K562 (cell line): ENCODE results near the gene SPATA17. TPM values are rescaled to one million over a fixed set of nuclear protein-coding genes. Genes with fewer than 3 reads are reported as not detected.

Experiments used
- ATAC-seq: fragments of 200-7000 bp; cut with Tn5 transposase; 3 replicates; pipeline ENCODE4 v1.9.1; 2020; ENCODE audit warnings: moderate library complexity
- BruUV-seq: library from RNA; stranded (reverse); fragments of 400-500 nt; replicated peaks from 2 replicates; lab custom pipeline; 2021; lab: Mats Ljungman, UMichigan
- CTCF ChIA-PET: fragments of 300-600 bp; formaldehyde crosslinking; extraction: SDS; loops from one replicate; lab custom pipeline; 2021; ENCODE audit warnings: low intra/inter-chr PET ratio; lab: Yijun Ruan, JAX
- POLR2A ChIA-PET: fragments of 300-600, 350-650 bp; sonication (Branson Sonifier 250); formaldehyde crosslinking; extraction: SDS; loops from one replicate; lab custom pipeline; 2021; ENCODE audit warnings: antibody characterized with exemption, inconsistent platforms; lab: Yijun Ruan, JAX
- DNase-seq, 4 experiments: peaks; one replicate each; pipeline versions ENCODE4 v3.0.0 to v3.0.0-alpha.2; 2011 to 2018; ENCODE audit warnings: low spot score in 3 of 4, mixed read lengths in 3 of 4; ENCODE audit errors: extremely low read depth in 1 of 4
- FAIRE-seq: peaks from 2 replicates; lab custom pipeline; 2011; peaks lifted over from hg19 to GRCh38; lab: Jason Lieb, UNC
- H2AFZ ChIP-seq: 2 replicates; pipeline ENCODE4 v1.6.0; 2011; ENCODE audit warnings: low read depth, low read length, control low read depth, inconsistent platforms
- H3K27ac ChIP-seq: fragments of 200-600 bp; 3 replicates; pipeline ENCODE4 v1.8.0; 2011; ENCODE audit warnings: low read depth, mild to moderate bottlenecking, control low read depth, inconsistent platforms, low read length, moderate library complexity, mixed read lengths; ENCODE audit errors: extremely low read depth
- H3K27me3 ChIP-seq, 2 experiments: fragments of 300-600 bp in 1 of 2; 2 replicates in 1 of 2; 3 replicates in 1 of 2; pipeline versions ENCODE4 v1.6.0 to v1.8.0; 2011; ENCODE audit warnings: inconsistent platforms in 2 of 2, low read length in 2 of 2, mild to moderate bottlenecking in 1 of 2, mixed read lengths in 1 of 2, moderate library complexity in 1 of 2; ENCODE audit not compliant: control insufficient read depth in 2 of 2, insufficient read depth in 2 of 2
- H3K36me3 ChIP-seq: fragments of 300-600 bp; 3 replicates; pipeline ENCODE4 v1.8.0; 2011; ENCODE audit warnings: mild to moderate bottlenecking, low read length, inconsistent platforms; ENCODE audit not compliant: control insufficient read depth, insufficient read depth
- H3K4me1 ChIP-seq, 2 experiments: fragments of 200-600 bp in 1 of 2; replicated peaks in 1 of 2; 2 replicates in 1 of 2; 3 replicates in 1 of 2; pipeline versions ENCODE4 v1.5.1 to v1.8.0; 2011; ENCODE audit warnings: inconsistent platforms in 2 of 2, low read length in 2 of 2, mild to moderate bottlenecking in 1 of 2, mixed read lengths in 1 of 2, moderate library complexity in 1 of 2; ENCODE audit not compliant: control insufficient read depth in 2 of 2, insufficient read depth in 2 of 2
- H3K4me2 ChIP-seq: 2 replicates; pipeline ENCODE4 v1.6.1; 2011; ENCODE audit warnings: low read length, control low read depth, inconsistent platforms, mixed read lengths; ENCODE audit not compliant: insufficient read depth
- H3K4me3 ChIP-seq: fragments of 200-600 bp; sonication (generic), shearing (Covaris generic); 2 replicates; pipeline ENCODE4 v1.5.1; 2016; ENCODE audit warnings: control low read depth, inconsistent platforms
- H3K79me2 ChIP-seq: fragments of 200-600 bp; 3 replicates; pipeline ENCODE4 v1.8.0; 2011; ENCODE audit warnings: low read length, inconsistent platforms; ENCODE audit not compliant: control insufficient read depth, insufficient read depth
- H3K9ac ChIP-seq, 2 experiments: 2 replicates each; pipeline versions ENCODE4 v1.6.0 to v1.6.1; 2011; ENCODE audit warnings: low read depth in 2 of 2, low read length in 2 of 2, control low read depth in 1 of 2, inconsistent platforms in 1 of 2, mild to moderate bottlenecking in 1 of 2, mixed read lengths in 1 of 2; ENCODE audit not compliant: insufficient read depth in 1 of 2
- H3K9me1 ChIP-seq: one replicate; pipeline ENCODE4 v1.6.0; 2011; ENCODE audit warnings: inconsistent platforms, mild to moderate bottlenecking, low read length, moderate library complexity; ENCODE audit not compliant: control insufficient read depth, insufficient read depth
- H3K9me3 ChIP-seq: replicated peaks from 2 replicates; pipeline ENCODE4 v1.5.1; 2011; ENCODE audit warnings: low read depth, low read length, inconsistent platforms; ENCODE audit not compliant: control insufficient read depth, insufficient read depth
- H4K20me1 ChIP-seq: replicated peaks from 2 replicates; pipeline ENCODE4 v1.6.1; 2011; ENCODE audit warnings: low read length, inconsistent platforms, mixed read lengths; ENCODE audit not compliant: control insufficient read depth, insufficient read depth
- EP400 ChIP-seq: fragments of 450-650 bp; IDR thresholded peaks from 2 replicates; pipeline ENCODE4 v1.6.1; 2017; ENCODE audit warnings: antibody characterized with exemption, mild to moderate bottlenecking, moderate library complexity
- FOXJ3 ChIP-seq: sonication (generic); formaldehyde crosslinking; IDR thresholded peaks from 2 replicates; pipeline ENCODE4 v1.4.0; 2020; ENCODE audit warnings: mild to moderate bottlenecking, missing genetic modification reagents
- JUN ChIP-seq, 2 experiments: sonication (generic) in 1 of 2; formaldehyde crosslinking in 1 of 2; IDR thresholded peaks; 2 replicates each; pipeline versions ENCODE4 v1.6.1 to v1.8.0; 2012 to 2022; ENCODE audit warnings: borderline replicate concordance in 2 of 2, mild to moderate bottlenecking in 2 of 2, improper control_type of control experiment in 1 of 2, low read depth in 1 of 2, low read length in 1 of 2, missing genetic modification reagents in 1 of 2
- MYNN ChIP-seq, 2 experiments: sonication (generic); formaldehyde crosslinking in 1 of 2; IDR thresholded peaks; 2 replicates each; pipeline versions ENCODE4 v1.5.0 to v1.6.1; 2016 to 2020; ENCODE audit warnings: antibody characterized with exemption in 1 of 2, missing genetic modification reagents in 1 of 2
- RAD51 ChIP-seq: fragments of 450-650 bp; IDR thresholded peaks from 2 replicates; pipeline ENCODE4 v1.7.1; 2016; ENCODE audit warnings: low read depth, mild to moderate bottlenecking, borderline replicate concordance
- RFX1 ChIP-seq: fragments of 450-650 bp; IDR thresholded peaks from 2 replicates; pipeline ENCODE4 v1.6.1; 2016; ENCODE audit warnings: mild to moderate bottlenecking, moderate library complexity
- SMC3 ChIP-seq: conservative IDR thresholded peaks from 2 replicates; pipeline ENCODE4 v1.6.1; 2011; ENCODE audit warnings: low read depth, low read length, improper control_type of control experiment; ENCODE audit not compliant: insufficient read depth
- SNIP1 ChIP-seq: fragments of 450-650 bp; IDR thresholded peaks from 2 replicates; pipeline ENCODE4 v1.7.1; 2017; ENCODE audit warnings: low read depth, mild to moderate bottlenecking
- ZNF41 ChIP-seq: fragments of 250-450 bp; sonication (Bioruptor Pico); conservative IDR thresholded peaks from 2 replicates; pipeline ENCODE4 v1.4.0; 2020; ENCODE audit warnings: mild to moderate bottlenecking
- WGBS: fragments of 100-300 bp; shearing (Covaris generic); methylation state at CpG from one replicate; pipeline ENCODE4 v1.1.6; 2016; ENCODE audit warnings: low coverage, mixed read lengths; ENCODE audit not compliant: insufficient coverage; ENCODE audit errors: missing lambda C conversion rate; 5-methylcytosine and 5-hydroxymethylcytosine counted together
- in situ Hi-C: fragments of 300-500 bp; cut with MboI; formaldehyde crosslinking; loops from 4 replicates; pipeline ENCODE4 v1.15.0; 2018; ENCODE audit warnings: inconsistent platforms, mixed read lengths
- intact Hi-C: fragments of 100-400 bp; cut with micrococcal nuclease; formaldehyde crosslinking; loops from 2 replicates; pipeline ENCODE4 v1.14.2; 2022
- polyA plus RNA-seq, 8 experiments: library from polyadenylated mRNA; depleted of rRNA in 4 of 8; stranded (reverse) in 5 of 8; unstranded in 3 of 8; fragments of >200 nt; fragmentation: Nextera tagmentation in 2 of 8; fragmentation: Illumina TruSeq in 1 of 8; extraction: Ambion mirVana in 2 of 8; extraction: Trizol in 1 of 8; gene quantifications; 2 replicates each; pipeline versions ENCODE4 v1.2.1 to v1.2.3, GENCODE V29; 2011 to 2014; ENCODE audit warnings: inconsistent platforms in 1 of 8, missing spikeins in 1 of 8
- total RNA-seq, 7 experiments: library from RNA; depleted of rRNA in 6 of 7; stranded (reverse); fragments of >200 nt in 6 of 7; fragmentation: Illumina TruSeq in 2 of 7; extraction: Trizol in 2 of 7; gene quantifications; 2 replicates each; pipeline versions ENCODE4 v1.2.1 to v1.2.3, GENCODE V29; 2011 to 2021; ENCODE audit warnings: low replicate concordance in 1 of 7
- TF ChIP-seq, protein P1 (sequence below): sonication (generic); formaldehyde crosslinking; IDR thresholded peaks from 2 replicates; pipeline ENCODE4 v1.8.1; 2022; ENCODE audit warnings: missing genetic modification reagents
- TF ChIP-seq, protein P2 (sequence below), 2 experiments: fragments of 450-650 bp; formaldehyde crosslinking in 1 of 2; IDR thresholded peaks; 2 replicates each; pipeline versions ENCODE4 v1.4.0 to v1.6.1; 2014 to 2020; ENCODE audit warnings: mild to moderate bottlenecking in 2 of 2, borderline replicate concordance in 1 of 2, low read depth in 1 of 2
- TF ChIP-seq, protein P3 (sequence below): sonication (generic); formaldehyde crosslinking; IDR thresholded peaks from 2 replicates; pipeline ENCODE4 v1.8.1; 2023; ENCODE audit warnings: mild to moderate bottlenecking, missing genetic modification reagents

The SPATA17 gene
- total and polyA plus RNA-seq, 9 of the 15 experiments (the other 6 are each of a cell fraction or from before 2014, with no cell fraction given): 0.04 to 0.11 TPM; not detected in 7

DNA sequence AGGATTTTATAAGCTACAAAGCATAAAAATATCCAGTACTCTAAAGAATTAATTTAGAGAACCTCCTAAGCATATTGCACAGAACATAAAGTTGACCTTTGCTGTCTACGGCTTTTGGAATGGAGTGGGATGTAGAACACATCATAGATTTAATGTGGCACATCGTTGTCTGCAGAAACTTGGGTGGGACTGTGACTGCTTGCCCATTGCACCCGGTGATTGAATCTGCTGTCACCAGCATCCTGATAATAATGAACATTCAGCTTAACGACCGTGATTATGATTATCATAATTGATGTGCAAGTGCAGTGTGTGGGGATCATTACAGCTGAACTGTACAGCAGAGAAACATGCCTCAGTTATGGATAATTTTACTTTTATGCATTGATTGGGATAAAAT lies 181.9 kb downstream of the SPATA17 start:
- no peaks in the 10 kb centered on the region for H3K4me1 ChIP-seq
- ChIA-PET CTCF (no interaction called here), POLR2A (no interaction called here)
- FAIRE-seq (no peak), ATAC-seq (no peak), DNase-seq (no peak)
- no peaks in the 10 kb centered on the region for H3K9me1 ChIP-seq
- H4K20me1 ChIP-seq: no peaks in the 10 kb centered on the region
- no peaks in the 10 kb centered on the region for H3K79me2 ChIP-seq
- no peak overlapping the region for H3K4me3 ChIP-seq
- no TSS peak for BruUV-seq
- WGBS: 2% methylated on average over 5 of the region's 5 CpGs
- no peaks in the 10 kb centered on the region for H3K9me3 ChIP-seq
- in situ Hi-C loops: no loop called here
- no peak overlapping the region for H3K9ac ChIP-seq
- H3K36me3 ChIP-seq: no peaks in the 10 kb centered on the region
- no peak overlapping the region for H2AFZ ChIP-seq
- no peak overlapping the region for H3K27ac ChIP-seq
- H3K27me3 ChIP-seq: no peaks in the 10 kb centered on the region
- TF ChIP-seq RFX1 (no peak), RAD51 (no peak), FOXJ3 (no peak), MYNN (IDR thresholded peaks at IDR 0.05) (no peak), MYNN (CRISPR knock-in tag; IDR thresholded peaks at IDR 0.05) (no peak), ZNF41 (CRISPR knock-in tag) (no peak), SNIP1 (no peak), EP400 (no peak), JUN (IDR thresholded peaks at IDR 0.05; ENCODE audit: borderline replicate concordance, low read depth, low read length) (no peak), JUN (CRISPR knock-in tag; IDR thresholded peaks at IDR 0.05; ENCODE audit: borderline replicate concordance) (no peak), SMC3 (no peak)
- TF ChIP-seq, protein P1, sequence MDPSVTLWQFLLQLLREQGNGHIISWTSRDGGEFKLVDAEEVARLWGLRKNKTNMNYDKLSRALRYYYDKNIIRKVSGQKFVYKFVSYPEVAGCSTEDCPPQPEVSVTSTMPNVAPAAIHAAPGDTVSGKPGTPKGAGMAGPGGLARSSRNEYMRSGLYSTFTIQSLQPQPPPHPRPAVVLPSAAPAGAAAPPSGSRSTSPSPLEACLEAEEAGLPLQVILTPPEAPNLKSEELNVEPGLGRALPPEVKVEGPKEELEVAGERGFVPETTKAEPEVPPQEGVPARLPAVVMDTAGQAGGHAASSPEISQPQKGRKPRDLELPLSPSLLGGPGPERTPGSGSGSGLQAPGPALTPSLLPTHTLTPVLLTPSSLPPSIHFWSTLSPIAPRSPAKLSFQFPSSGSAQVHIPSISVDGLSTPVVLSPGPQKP (CRISPR knock-in tag): no peak
- TF ChIP-seq, protein P2, sequence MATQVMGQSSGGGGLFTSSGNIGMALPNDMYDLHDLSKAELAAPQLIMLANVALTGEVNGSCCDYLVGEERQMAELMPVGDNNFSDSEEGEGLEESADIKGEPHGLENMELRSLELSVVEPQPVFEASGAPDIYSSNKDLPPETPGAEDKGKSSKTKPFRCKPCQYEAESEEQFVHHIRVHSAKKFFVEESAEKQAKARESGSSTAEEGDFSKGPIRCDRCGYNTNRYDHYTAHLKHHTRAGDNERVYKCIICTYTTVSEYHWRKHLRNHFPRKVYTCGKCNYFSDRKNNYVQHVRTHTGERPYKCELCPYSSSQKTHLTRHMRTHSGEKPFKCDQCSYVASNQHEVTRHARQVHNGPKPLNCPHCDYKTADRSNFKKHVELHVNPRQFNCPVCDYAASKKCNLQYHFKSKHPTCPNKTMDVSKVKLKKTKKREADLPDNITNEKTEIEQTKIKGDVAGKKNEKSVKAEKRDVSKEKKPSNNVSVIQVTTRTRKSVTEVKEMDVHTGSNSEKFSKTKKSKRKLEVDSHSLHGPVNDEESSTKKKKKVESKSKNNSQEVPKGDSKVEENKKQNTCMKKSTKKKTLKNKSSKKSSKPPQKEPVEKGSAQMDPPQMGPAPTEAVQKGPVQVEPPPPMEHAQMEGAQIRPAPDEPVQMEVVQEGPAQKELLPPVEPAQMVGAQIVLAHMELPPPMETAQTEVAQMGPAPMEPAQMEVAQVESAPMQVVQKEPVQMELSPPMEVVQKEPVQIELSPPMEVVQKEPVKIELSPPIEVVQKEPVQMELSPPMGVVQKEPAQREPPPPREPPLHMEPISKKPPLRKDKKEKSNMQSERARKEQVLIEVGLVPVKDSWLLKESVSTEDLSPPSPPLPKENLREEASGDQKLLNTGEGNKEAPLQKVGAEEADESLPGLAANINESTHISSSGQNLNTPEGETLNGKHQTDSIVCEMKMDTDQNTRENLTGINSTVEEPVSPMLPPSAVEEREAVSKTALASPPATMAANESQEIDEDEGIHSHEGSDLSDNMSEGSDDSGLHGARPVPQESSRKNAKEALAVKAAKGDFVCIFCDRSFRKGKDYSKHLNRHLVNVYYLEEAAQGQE (IDR thresholded peaks at IDR 0.05; ENCODE audit: borderline replicate concordance): no peak
- TF ChIP-seq, protein P2 (CRISPR knock-in tag; IDR thresholded peaks at IDR 0.05; ENCODE audit: low read depth): no peak
- TF ChIP-seq, protein P3, sequence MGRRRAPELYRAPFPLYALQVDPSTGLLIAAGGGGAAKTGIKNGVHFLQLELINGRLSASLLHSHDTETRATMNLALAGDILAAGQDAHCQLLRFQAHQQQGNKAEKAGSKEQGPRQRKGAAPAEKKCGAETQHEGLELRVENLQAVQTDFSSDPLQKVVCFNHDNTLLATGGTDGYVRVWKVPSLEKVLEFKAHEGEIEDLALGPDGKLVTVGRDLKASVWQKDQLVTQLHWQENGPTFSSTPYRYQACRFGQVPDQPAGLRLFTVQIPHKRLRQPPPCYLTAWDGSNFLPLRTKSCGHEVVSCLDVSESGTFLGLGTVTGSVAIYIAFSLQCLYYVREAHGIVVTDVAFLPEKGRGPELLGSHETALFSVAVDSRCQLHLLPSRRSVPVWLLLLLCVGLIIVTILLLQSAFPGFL (CRISPR knock-in tag): no peak
- H3K4me2 ChIP-seq: no peak overlapping the region
- intact Hi-C loops: no loop called here
